NCI-H128 (cell line): ENCODE results near the gene LRMDA.
"Not testable (repeated sequence)": the region's sequence is repeated elsewhere in the genome, so short reads cannot be mapped to it uniquely, and the experiment has no call there.

Experiments used
- DNase-seq: peaks from one replicate; lab custom pipeline; 2025; ENCODE audit not compliant: unreplicated experiment; lab: John Stamatoyannopoulos, UW

LRMDA gene

GRCh38 chr10:75605795-75606194, 174.4 kb downstream of the LRMDA start:
- DNase-seq: not testable (repeated sequence)

- no peak for DNase-seq
These were observed 174.9 kb downstream of the LRMDA start for GRCh38 chr10:75606203-75606779.

GRCh38 chr10:75607576-75607975, 176.2 kb downstream of the LRMDA start:
- DNase-seq: no peak

- DNase-seq: no peak
These were observed 178.8 kb downstream of the LRMDA start for GRCh38 chr10:75610183-75610582.

- DNase-seq: no peak
These were observed 180.0 kb downstream of the LRMDA start for GRCh38 chr10:75611172-75611992.

GRCh38 chr10:75611993-75612372, 180.6 kb downstream of the LRMDA start:
- no peak for DNase-seq

GRCh38 chr10:75612904-75613684, 181.7 kb downstream of the LRMDA start:
- no peak for DNase-seq

GRCh38 chr10:75613685-75614504, 182.5 kb downstream of the LRMDA start:
- DNase-seq: no peak

- no peak for DNase-seq
These were observed 184.7 kb downstream of the LRMDA start for GRCh38 chr10:75616076-75616475.

- no peak for DNase-seq
These were observed 185.6 kb downstream of the LRMDA start for GRCh38 chr10:75616874-75617478.

GRCh38 chr10:75617485-75618155, 186.2 kb downstream of the LRMDA start:
- DNase-seq: no peak

GRCh38 chr10:75619635-75620034, 188.2 kb downstream of the LRMDA start:
- DNase-seq: no peak

- no peak for DNase-seq
These were observed 188.9 kb downstream of the LRMDA start for GRCh38 chr10:75620356-75620755.

GRCh38 chr10:75621003-75621402, 189.6 kb downstream of the LRMDA start:
- not testable (repeated sequence) for DNase-seq

- no peak for DNase-seq
These were observed 191.1 kb downstream of the LRMDA start for GRCh38 chr10:75622503-75622902.

GRCh38 chr10:75623310-75624093, 192.1 kb downstream of the LRMDA start:
- no peak for DNase-seq

GRCh38 chr10:75624638-75625037, 193.2 kb downstream of the LRMDA start:
- DNase-seq: no peak

GRCh38 chr10:75630746-75631145, 199.3 kb downstream of the LRMDA start:
- DNase-seq: no peak

GRCh38 chr10:75632805-75633462, 201.5 kb downstream of the LRMDA start:
- DNase-seq: no peak
